ENCODE results near the gene EIF3D. TPM values are rescaled to one million over a fixed set of nuclear protein-coding genes. Genes with fewer than 3 reads are reported as not detected.

The EIF3D gene
- total and polyA plus RNA-seq, 9 of the 15 experiments (the other 6 are each of a cell fraction or from before 2014, with no cell fraction given): 191 to 422 (median 279) TPM

DNA sequence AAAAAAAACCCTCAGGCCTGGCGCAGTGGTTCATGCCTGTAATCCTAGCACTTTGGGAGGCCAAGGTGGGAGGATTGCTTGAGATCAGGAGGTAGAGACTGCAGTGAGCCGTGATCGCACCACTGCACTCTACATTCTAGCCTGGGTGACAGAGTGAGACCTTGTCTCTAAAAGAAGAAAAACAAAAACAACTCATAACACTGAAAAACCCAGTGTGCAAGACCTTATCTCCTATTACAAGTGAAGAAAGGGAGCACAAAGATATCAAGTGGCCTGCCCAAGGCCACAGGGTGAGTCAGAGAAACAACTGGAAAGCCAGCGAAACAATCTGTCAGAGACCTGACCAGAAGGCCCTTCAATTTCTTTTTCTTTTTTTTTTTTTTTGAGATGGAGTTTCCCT lies 50.0 kb downstream of the EIF3D start (continued):
- TF ChIP-seq DMBX1 (CRISPR knock-in tag; IDR thresholded peaks at IDR 0.05; ENCODE audit: borderline replicate concordance): 0 out of 2 replicates have a peak, but pooled peaks have one; percentile 29
- TF ChIP-seq FOXP1 (CRISPR knock-in tag; IDR thresholded peaks at IDR 0.05): 0 out of 2 replicates have a peak, but pooled peaks have one; percentile 49
- no peak for TF ChIP-seq SREBF1 (IDR thresholded peaks at IDR 0.05; ENCODE audit: borderline replicate concordance, low read depth, low read length)

DNA sequence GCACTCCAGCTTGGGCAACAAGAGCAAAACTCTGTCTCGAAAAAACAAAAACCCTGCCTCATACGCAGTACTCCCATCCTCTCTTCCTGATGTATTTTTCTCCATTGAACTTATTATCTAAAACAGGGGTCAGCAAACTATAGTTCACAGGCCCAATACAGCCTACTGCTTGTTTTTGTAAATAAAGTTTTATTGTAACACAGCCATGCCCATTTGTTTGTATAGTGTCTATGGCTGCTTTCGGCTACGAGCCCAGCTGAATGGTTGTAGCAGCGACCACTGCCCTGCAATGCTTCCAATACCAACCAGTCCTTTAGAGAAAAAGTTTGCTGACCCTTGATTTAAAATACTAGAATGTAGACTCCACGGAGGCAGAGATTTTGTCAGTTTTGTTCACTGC lies 53.6 kb downstream of the EIF3D start:
- in situ Hi-C loops (cut with MboI): no loop called here
- H3K4me1 ChIP-seq (replicated peaks in 1 of 2; ENCODE audit: control insufficient read depth in 2 of 2, insufficient read depth in 2 of 2, low read length in 2 of 2): peaks cover 18 to 21% of the 10 kb centered on the region in 2 experiments; a peak in 4 of 5 replicates
- TF ChIP-seq ESRRB (CRISPR knock-in tag; IDR thresholded peaks at IDR 0.05; ENCODE audit: borderline replicate concordance): no peak
- TF ChIP-seq, protein P1, sequence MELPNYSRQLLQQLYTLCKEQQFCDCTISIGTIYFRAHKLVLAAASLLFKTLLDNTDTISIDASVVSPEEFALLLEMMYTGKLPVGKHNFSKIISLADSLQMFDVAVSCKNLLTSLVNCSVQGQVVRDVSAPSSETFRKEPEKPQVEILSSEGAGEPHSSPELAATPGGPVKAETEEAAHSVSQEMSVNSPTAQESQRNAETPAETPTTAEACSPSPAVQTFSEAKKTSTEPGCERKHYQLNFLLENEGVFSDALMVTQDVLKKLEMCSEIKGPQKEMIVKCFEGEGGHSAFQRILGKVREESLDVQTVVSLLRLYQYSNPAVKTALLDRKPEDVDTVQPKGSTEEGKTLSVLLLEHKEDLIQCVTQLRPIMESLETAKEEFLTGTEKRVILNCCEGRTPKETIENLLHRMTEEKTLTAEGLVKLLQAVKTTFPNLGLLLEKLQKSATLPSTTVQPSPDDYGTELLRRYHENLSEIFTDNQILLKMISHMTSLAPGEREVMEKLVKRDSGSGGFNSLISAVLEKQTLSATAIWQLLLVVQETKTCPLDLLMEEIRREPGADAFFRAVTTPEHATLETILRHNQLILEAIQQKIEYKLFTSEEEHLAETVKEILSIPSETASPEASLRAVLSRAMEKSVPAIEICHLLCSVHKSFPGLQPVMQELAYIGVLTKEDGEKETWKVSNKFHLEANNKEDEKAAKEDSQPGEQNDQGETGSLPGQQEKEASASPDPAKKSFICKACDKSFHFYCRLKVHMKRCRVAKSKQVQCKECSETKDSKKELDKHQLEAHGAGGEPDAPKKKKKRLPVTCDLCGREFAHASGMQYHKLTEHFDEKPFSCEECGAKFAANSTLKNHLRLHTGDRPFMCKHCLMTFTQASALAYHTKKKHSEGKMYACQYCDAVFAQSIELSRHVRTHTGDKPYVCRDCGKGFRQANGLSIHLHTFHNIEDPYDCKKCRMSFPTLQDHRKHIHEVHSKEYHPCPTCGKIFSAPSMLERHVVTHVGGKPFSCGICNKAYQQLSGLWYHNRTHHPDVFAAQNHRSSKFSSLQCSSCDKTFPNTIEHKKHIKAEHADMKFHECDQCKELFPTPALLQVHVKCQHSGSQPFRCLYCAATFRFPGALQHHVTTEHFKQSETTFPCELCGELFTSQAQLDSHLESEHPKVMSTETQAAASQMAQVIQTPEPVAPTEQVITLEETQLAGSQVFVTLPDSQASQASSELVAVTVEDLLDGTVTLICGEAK (IDR thresholded peaks at IDR 0.05): peak; percentile 88
- TF ChIP-seq, protein P1 (CRISPR knock-in tag; IDR thresholded peaks at IDR 0.05): peak; percentile 72
- TF ChIP-seq ZNF57 (CRISPR knock-in tag; IDR thresholded peaks at IDR 0.05): no peak
- H3K9me1 ChIP-seq (ENCODE audit: control insufficient read depth, insufficient read depth, low read length): peaks cover 3% of the 10 kb centered on the region
- no peaks in the 10 kb centered on the region for H4K20me1 ChIP-seq (replicated peaks; ENCODE audit: control insufficient read depth, insufficient read depth, low read length)
- H3K27me3 ChIP-seq (ENCODE audit: control insufficient read depth in 2 of 2, insufficient read depth in 2 of 2, low read length in 2 of 2): no peaks in the 10 kb centered on the region
- H3K4me2 ChIP-seq (ENCODE audit: insufficient read depth, low read length): no peak overlapping the region
- ATAC-seq: no peak
- no TSS peak for BruUV-seq (replicated peaks)
- peaks cover 17% of the 10 kb centered on the region for H3K79me2 ChIP-seq (ENCODE audit: control insufficient read depth, insufficient read depth, low read length)
- no peak for FAIRE-seq
- peaks cover 2% of the 10 kb centered on the region; the same call in 1 of the 2 replicates for H3K9me3 ChIP-seq (replicated peaks; ENCODE audit: control insufficient read depth, insufficient read depth, low read depth, low read length)
- no peak overlapping the region for H2AFZ ChIP-seq (ENCODE audit: low read depth, low read length)
- CTCF ChIA-PET (ENCODE audit: low intra/inter-chr PET ratio): no interaction called here
- intact Hi-C loops (cut with micrococcal nuclease): no loop called here
- H3K27ac ChIP-seq (ENCODE audit: extremely low read depth, low read depth, low read length): no peak overlapping the region
- POLR2A ChIA-PET: no interaction called here
- peaks cover 87% of the 10 kb centered on the region for H3K36me3 ChIP-seq (ENCODE audit: control insufficient read depth, insufficient read depth, low read length)
- DNase-seq (ENCODE audit: extremely low read depth in 1 of 4, low spot score in 3 of 4): no peak
- WGBS (ENCODE audit: insufficient coverage, low coverage, missing lambda C conversion rate): 96% methylated on average over 6 of the region's 6 CpGs
- H3K9ac ChIP-seq (ENCODE audit: insufficient read depth in 1 of 2, low read depth in 2 of 2, low read length in 2 of 2): no peak overlapping the region
- no peak overlapping the region for H3K4me3 ChIP-seq

All from K562 (cell line).